Measurements from ENCODE around the gene PPIE. TPM values are rescaled to one million over a fixed set of nuclear protein-coding genes. Genes with fewer than 3 reads are reported as not detected.

PPIE gene
- total and polyA plus RNA-seq, 12 donors = 34.3 to 78.9 (median 42.8) TPM

DNA sequence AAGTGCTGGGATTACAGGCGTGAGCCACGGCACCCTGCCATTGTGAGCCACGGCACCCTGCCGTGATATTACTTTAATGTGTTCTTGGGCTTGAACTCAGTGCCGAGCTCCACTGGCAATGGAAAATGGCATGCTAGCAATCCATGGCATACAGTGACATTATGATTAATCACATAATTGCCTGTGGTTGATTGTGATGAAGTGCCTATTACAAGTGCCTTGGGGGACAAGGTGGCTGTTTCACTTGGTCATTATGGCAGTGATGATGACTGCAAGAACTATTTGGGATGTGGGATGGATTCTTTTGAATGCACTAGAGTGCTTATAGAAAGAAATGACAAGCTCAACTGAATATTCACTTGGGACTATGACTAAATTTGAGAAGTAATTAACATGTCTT lies 25.1 kb upstream of the PPIE start:
- TF ChIP-seq, protein P1, sequence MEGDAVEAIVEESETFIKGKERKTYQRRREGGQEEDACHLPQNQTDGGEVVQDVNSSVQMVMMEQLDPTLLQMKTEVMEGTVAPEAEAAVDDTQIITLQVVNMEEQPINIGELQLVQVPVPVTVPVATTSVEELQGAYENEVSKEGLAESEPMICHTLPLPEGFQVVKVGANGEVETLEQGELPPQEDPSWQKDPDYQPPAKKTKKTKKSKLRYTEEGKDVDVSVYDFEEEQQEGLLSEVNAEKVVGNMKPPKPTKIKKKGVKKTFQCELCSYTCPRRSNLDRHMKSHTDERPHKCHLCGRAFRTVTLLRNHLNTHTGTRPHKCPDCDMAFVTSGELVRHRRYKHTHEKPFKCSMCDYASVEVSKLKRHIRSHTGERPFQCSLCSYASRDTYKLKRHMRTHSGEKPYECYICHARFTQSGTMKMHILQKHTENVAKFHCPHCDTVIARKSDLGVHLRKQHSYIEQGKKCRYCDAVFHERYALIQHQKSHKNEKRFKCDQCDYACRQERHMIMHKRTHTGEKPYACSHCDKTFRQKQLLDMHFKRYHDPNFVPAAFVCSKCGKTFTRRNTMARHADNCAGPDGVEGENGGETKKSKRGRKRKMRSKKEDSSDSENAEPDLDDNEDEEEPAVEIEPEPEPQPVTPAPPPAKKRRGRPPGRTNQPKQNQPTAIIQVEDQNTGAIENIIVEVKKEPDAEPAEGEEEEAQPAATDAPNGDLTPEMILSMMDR (IDR thresholded peaks at IDR 0.05) = no peak
- WGBS, 4 donors = 77 to 88% (median 82%) methylated on average over 5 of the region's 5 CpGs
- Histone ChIP-seq H3K27me3 (peaks cover 6% of the 10 kb centered on the region), H3K27ac (no peak overlapping the region), H3K9me3 (replicated peaks in 1 of 3) (no peaks in the 10 kb centered on the region), H3K4me3 (no peak overlapping the region), H3K4me1 (replicated peaks in 1 of 2) (no peaks in the 10 kb centered on the region), H3K36me3 (replicated peaks in 1 of 2) (no peaks in the 10 kb centered on the region)
- peak in 1 of 7 donors; percentile 25 for DNase-seq
- intact Hi-C loops (cut with DNase I) = loop anchor here in 1 of 2 donors (10.0 kb wide), 1 partner anchor 109 kb away; no protein-coding TSS in a partner anchor

DNA sequence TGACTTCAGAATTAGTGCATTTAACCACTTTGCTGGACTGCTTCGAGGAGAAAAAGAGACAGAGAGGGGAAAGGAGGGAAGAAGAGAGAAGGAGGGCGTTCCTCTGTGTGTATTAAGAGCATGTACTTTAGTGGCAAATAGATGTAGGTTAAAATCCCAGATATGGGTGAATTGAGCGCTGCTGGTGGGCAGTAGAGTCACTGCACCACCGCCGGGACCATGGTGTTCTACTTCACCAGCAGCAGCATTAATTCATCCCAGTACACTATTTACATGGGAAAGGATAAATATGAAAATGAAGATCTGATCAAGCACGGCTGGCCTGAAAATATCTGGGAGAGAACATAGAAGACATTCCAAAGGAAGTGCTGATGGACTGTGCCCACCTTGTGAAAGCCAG lies 20.9 kb upstream of the PPIE start:
- TF ChIP-seq, protein P1 (IDR thresholded peaks at IDR 0.05) = no peak
- no peak for TF ChIP-seq POLR2A (IDR thresholded peaks at IDR 0.05)
- DNase-seq = no peak
- H3K27ac ChIP-seq = no peak overlapping the region
- H3K4me3 ChIP-seq = no peak overlapping the region
- H3K9me3 ChIP-seq (replicated peaks in 1 of 3) = no peaks in the 10 kb centered on the region
- peaks cover 6% of the 10 kb centered on the region for H3K27me3 ChIP-seq
- WGBS, 4 donors = 40 to 49% (median 45%) methylated on average over 6 of the region's 6 CpGs
- H3K4me1 ChIP-seq (replicated peaks in 1 of 2) = no peaks in the 10 kb centered on the region
- intact Hi-C loops (cut with DNase I) = loop anchor here in 1 of 2 donors (10.0 kb wide), 1 partner anchor 113 kb away; no protein-coding TSS in a partner anchor
- H3K36me3 ChIP-seq (replicated peaks in 1 of 2) = no peaks in the 10 kb centered on the region

DNA sequence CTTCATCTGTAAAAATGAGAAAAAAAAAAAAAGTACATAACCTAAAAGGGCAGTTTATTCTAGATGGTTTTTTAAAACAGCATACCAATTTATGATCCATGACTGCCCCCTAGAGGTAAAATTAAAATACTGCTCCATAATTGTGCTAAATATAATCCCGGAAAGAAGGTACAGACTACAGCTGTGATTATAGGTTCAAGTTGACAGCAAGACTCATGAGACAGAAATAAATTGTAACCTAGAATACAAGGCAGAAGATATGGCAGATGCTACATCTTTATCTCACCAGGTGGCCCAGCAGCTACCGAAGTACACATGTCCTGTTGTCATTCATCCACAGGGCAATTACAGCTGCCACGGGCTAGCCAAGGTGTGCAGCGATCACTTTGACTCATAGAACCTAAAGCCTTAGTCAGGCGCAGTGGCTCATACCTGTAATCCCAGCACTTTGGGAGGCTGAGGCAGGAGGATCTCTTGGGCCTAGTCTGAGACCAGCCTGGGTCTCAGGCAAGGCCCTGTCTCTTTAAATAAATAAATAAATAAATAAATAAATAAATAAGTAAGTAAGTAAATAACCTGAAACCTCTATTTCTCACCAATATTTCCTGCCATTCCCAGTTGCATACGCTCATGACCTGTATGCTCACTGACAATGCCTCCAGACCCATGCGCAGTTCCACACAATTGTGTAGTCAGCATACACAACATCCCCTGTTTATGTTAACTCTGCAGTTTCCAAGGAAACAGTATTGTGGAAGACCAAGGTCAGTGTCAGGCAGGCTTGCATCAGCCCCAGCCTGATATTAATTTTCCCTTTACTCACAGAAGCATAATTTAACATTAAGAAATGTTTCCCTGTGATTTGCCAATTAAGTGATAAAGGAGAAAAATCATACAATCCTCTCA lies 18.3 kb upstream of the PPIE start:
- peak overlapping the region in 1 of 5 donors; percentile 9 for H3K27ac ChIP-seq
- intact Hi-C loops (cut with DNase I) = loop anchor here in 1 of 2 donors (2.0 kb wide), 1 partner anchor 114 kb away; no protein-coding TSS in a partner anchor
- H3K4me3 ChIP-seq = no peak overlapping the region
- TF ChIP-seq, protein P1 (IDR thresholded peaks at IDR 0.05) = peak; percentile 66 to 88 (median 78)
- no peak for TF ChIP-seq POLR2A (IDR thresholded peaks at IDR 0.05)
- no peaks in the 10 kb centered on the region for H3K4me1 ChIP-seq (replicated peaks in 1 of 2)
- no peaks in the 10 kb centered on the region for H3K36me3 ChIP-seq (replicated peaks in 1 of 2)
- peak in 2 of 7 donors; percentile 32 to 66 for DNase-seq
- WGBS, 4 donors = 24 to 42% (median 36%) methylated on average over 6 to 7 of the region's 7 CpGs
- H3K27me3 ChIP-seq = peaks cover 12% of the 10 kb centered on the region
- no peaks in the 10 kb centered on the region for H3K9me3 ChIP-seq (replicated peaks in 1 of 3)

DNA sequence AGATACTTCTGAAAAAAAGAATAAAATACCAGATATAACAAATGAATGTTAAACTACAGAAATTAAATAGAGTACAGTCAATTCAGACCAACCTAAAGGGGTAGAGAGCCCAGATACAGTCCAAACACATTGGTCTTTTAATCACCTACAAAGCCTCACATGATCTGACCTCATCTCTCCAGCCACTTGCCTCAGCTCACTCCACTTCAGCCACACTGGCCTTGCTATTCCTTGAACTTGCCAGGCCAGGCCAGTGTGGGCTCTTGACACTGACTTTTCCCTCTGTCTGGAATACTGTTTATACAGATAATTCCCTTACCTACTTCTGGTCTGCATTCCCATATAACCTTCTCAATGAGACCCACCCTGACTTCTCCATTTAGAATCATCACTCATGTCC lies 17.0 kb upstream of the PPIE start:
- H3K27ac ChIP-seq = peak overlapping the region in 1 of 5 donors; percentile 9
- H3K4me1 ChIP-seq (replicated peaks in 1 of 2) = no peaks in the 10 kb centered on the region
- peaks cover 6% of the 10 kb centered on the region for H3K27me3 ChIP-seq
- H3K9me3 ChIP-seq (replicated peaks in 1 of 3) = no peaks in the 10 kb centered on the region
- H3K4me3 ChIP-seq = no peak overlapping the region
- DNase-seq = no peak
- H3K36me3 ChIP-seq (replicated peaks in 1 of 2) = no peaks in the 10 kb centered on the region
- intact Hi-C loops (cut with DNase I) = loop anchor here in 1 of 2 donors (2.0 kb wide), 1 partner anchor 115 kb away; no protein-coding TSS in a partner anchor
- TF ChIP-seq, protein P1 (IDR thresholded peaks at IDR 0.05) = no peak
- TF ChIP-seq POLR2A (IDR thresholded peaks at IDR 0.05) = no peak

All from adrenal gland (tissue), 12 donors.